Mesenchymal stem cell (in vitro differentiated cells and primary cell): Measurements from ENCODE around the gene RTL1.

ENCODE experiments used
- DNase-seq: peaks from one replicate; pipeline ENCODE4 v3.0.0-alpha.2; 2013
- H2AFZ ChIP-seq: one replicate; pipeline ENCODE4 v1.6.1; 2013; ENCODE audit warnings: low read depth, mild to moderate bottlenecking, control low read depth, inconsistent platforms, low read length, moderate library complexity
- H2AK5ac ChIP-seq: 2 replicates; pipeline ENCODE4 v1.6.1; 2013; ENCODE audit warnings: low read length, moderate library complexity, mild to moderate bottlenecking, inconsistent platforms; ENCODE audit not compliant: severe bottlenecking
- H2BK120ac ChIP-seq: one replicate; pipeline ENCODE4 v1.6.1; 2013; ENCODE audit warnings: low read depth, mild to moderate bottlenecking, inconsistent platforms, low read length, moderate library complexity
- H2BK12ac ChIP-seq, 2 experiments: one replicate each; pipeline ENCODE4 v1.6.1; 2013; ENCODE audit warnings: inconsistent platforms in 2 of 2, low read length in 2 of 2, mild to moderate bottlenecking in 2 of 2, moderate library complexity in 2 of 2, control low read depth in 1 of 2
- H2BK15ac ChIP-seq: one replicate; pipeline ENCODE4 v1.6.1; 2013; ENCODE audit warnings: mild to moderate bottlenecking, low read depth, inconsistent platforms; ENCODE audit not compliant: poor library complexity, severe bottlenecking
- H2BK5ac ChIP-seq: 2 replicates; pipeline ENCODE4 v1.6.1; 2013; ENCODE audit warnings: low read depth, mild to moderate bottlenecking, low read length, control low read depth, inconsistent platforms; ENCODE audit not compliant: poor library complexity, severe bottlenecking
- H3K14ac ChIP-seq, 2 experiments: one replicate each; pipeline ENCODE4 v1.6.1; 2013; ENCODE audit warnings: inconsistent platforms in 2 of 2, low read length in 2 of 2, control low read depth in 1 of 2, mild to moderate bottlenecking in 1 of 2, moderate library complexity in 1 of 2
- H3K18ac ChIP-seq, 2 experiments: one replicate each; pipeline ENCODE4 v1.6.1; 2013; ENCODE audit warnings: inconsistent platforms in 2 of 2, low read length in 2 of 2, control low read depth in 1 of 2, low read depth in 1 of 2, mild to moderate bottlenecking in 1 of 2
- H3K23ac ChIP-seq, 2 experiments: one replicate each; pipeline ENCODE4 v1.6.1; 2013; ENCODE audit warnings: inconsistent platforms in 2 of 2, low read length in 2 of 2, mild to moderate bottlenecking in 2 of 2, moderate library complexity in 2 of 2, control low read depth in 1 of 2
- H3K27ac ChIP-seq: 2 replicates; pipeline ENCODE4 v1.5.1; 2013; ENCODE audit warnings: mild to moderate bottlenecking, moderate library complexity, low read length, control low read depth, inconsistent platforms; ENCODE audit not compliant: poor library complexity, severe bottlenecking
- H3K27me3 ChIP-seq, 2 experiments: 2 replicates each; pipeline versions ENCODE4 v1.6.1 to v1.7.0; 2013; ENCODE audit warnings: low read length in 2 of 2, mild to moderate bottlenecking in 2 of 2, moderate library complexity in 2 of 2, control low read depth in 1 of 2, inconsistent platforms in 1 of 2; ENCODE audit not compliant: control insufficient read depth in 1 of 2, insufficient read depth in 1 of 2
- H3K36me3 ChIP-seq, 2 experiments: 2 replicates each; pipeline versions ENCODE4 v1.6.1 to v1.7.0; 2013; ENCODE audit warnings: low read length in 2 of 2, control low read depth in 1 of 2, inconsistent platforms in 1 of 2, low read depth in 1 of 2, mild to moderate bottlenecking in 1 of 2; ENCODE audit not compliant: insufficient read depth in 2 of 2, control insufficient read depth in 1 of 2
- H3K4ac ChIP-seq, 2 experiments: one replicate each; pipeline ENCODE4 v1.6.1; 2013; ENCODE audit warnings: inconsistent platforms in 2 of 2, low read length in 2 of 2, mild to moderate bottlenecking in 2 of 2, moderate library complexity in 2 of 2, control low read depth in 1 of 2, low read depth in 1 of 2
- H3K4me1 ChIP-seq: 2 replicates; pipeline ENCODE4 v1.6.1; 2013; ENCODE audit warnings: low read depth, low read length, control low read depth; ENCODE audit not compliant: control insufficient read depth, insufficient read depth
- H3K4me2 ChIP-seq: 2 replicates; pipeline ENCODE4 v1.6.1; 2013; ENCODE audit warnings: low read length, mild to moderate bottlenecking, inconsistent platforms; ENCODE audit not compliant: poor library complexity, severe bottlenecking
- H3K4me3 ChIP-seq, 2 experiments: 2 replicates each; pipeline versions ENCODE4 v1.5.1 to v1.7.0; 2013; ENCODE audit warnings: low read length in 2 of 2, mild to moderate bottlenecking in 2 of 2, control low read depth in 1 of 2, low read depth in 1 of 2; ENCODE audit not compliant: insufficient read depth in 1 of 2
- H3K79me1 ChIP-seq: replicated peaks from 2 replicates; pipeline ENCODE4 v1.6.1; 2013; ENCODE audit warnings: mild to moderate bottlenecking, control low read depth, low read length, inconsistent platforms; ENCODE audit not compliant: poor library complexity, severe bottlenecking
- H3K9ac ChIP-seq: 2 replicates; pipeline ENCODE4 v1.7.0; 2013; ENCODE audit warnings: mild to moderate bottlenecking, low read length, moderate library complexity
- H3K9me3 ChIP-seq: 2 replicates; pipeline ENCODE4 v1.7.0; 2013; ENCODE audit warnings: mild to moderate bottlenecking, low read length; ENCODE audit not compliant: control insufficient read depth
- H4K8ac ChIP-seq: one replicate; pipeline ENCODE4 v1.6.1; 2013; ENCODE audit warnings: inconsistent platforms, mild to moderate bottlenecking, low read length, moderate library complexity
- H4K91ac ChIP-seq: one replicate; pipeline ENCODE4 v1.6.1; 2013; ENCODE audit warnings: mild to moderate bottlenecking, low read length, inconsistent platforms
- WGBS: methylation state at CpG from one replicate; pipeline ENCODE4 v1.1.7; 2013; ENCODE audit warnings: mixed read lengths; 5-methylcytosine and 5-hydroxymethylcytosine counted together

The RTL1 gene

GRCh38 chr14:100881211-100882025 lies 22.1 kb downstream of the RTL1 start:
- H3K79me1 ChIP-seq: no peaks in the 10 kb centered on the region
- no peak overlapping the region for H3K4me3 ChIP-seq
- H3K18ac ChIP-seq: no peak overlapping the region
- H2BK120ac ChIP-seq: no peak overlapping the region
- H2BK15ac ChIP-seq: no peak overlapping the region
- no peak overlapping the region for H3K9ac ChIP-seq
- no peak overlapping the region for H2AK5ac ChIP-seq
- H4K91ac ChIP-seq: no peak overlapping the region
- H2AFZ ChIP-seq: no peak overlapping the region
- H3K9me3 ChIP-seq: no peaks in the 10 kb centered on the region
- H3K23ac ChIP-seq: no peak overlapping the region
- no peak overlapping the region for H3K27ac ChIP-seq
- H3K36me3 ChIP-seq: peaks cover 0 to 67% of the 10 kb centered on the region in 2 experiments
- no peaks in the 10 kb centered on the region for H3K4me1 ChIP-seq
- peaks cover 4 to 5% of the 10 kb centered on the region in 2 experiments for H3K27me3 ChIP-seq
- H3K14ac ChIP-seq: no peak overlapping the region
- H4K8ac ChIP-seq: no peak overlapping the region
- no peak for DNase-seq
- no peak overlapping the region for H2BK5ac ChIP-seq
- H2BK12ac ChIP-seq: no peak overlapping the region
- H3K4ac ChIP-seq: no peak overlapping the region
- no peak overlapping the region for H3K4me2 ChIP-seq
- 96% methylated on average over 38 of the region's 38 CpGs for WGBS

DNA sequence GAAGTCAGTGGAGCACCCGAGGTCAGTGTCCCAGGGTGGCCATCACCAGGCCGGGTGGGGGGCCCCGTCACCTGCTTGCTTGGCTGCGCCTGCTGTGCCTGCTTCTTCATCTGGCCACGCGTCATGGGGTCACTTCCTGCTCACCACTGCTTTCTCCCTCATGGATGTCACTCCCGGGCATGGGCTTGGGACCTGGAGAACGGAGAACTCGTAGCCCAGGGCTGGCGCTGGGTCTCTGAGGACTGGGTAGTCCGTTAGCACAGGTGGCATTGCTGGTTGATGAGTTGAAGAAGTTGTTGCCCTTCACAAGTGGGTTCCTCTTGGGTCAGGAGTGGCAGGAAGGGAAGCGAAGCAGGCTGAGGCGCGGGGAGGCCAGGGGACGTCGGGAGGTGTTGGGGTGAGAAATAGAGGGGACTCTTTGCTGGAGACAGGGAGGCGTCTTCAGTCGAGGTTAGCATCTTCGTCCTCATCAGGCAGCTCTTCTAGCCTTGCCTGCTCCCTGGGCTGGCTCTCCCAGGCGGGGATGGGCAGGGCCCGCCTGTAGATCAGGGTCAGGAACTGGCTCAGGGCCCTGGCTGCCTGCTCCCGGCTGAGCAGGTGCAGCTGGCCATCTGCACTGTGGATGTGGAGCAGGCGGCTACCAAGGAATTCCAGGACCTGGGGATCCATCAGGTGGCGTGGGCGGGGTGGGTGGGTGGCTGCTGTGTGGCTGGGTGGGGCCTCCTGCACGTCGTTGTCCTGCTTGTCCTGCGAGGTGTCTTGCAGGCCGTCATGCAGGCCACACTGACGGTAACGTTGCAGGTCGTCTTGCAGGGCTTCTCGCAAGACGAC lies 23.0 kb downstream of the RTL1 start:
- Histone ChIP-seq H3K27ac (no peak overlapping the region), H2BK12ac (no peak overlapping the region), H2BK120ac (no peak overlapping the region), H3K4me3 (no peak overlapping the region), H2BK5ac (no peak overlapping the region), H3K27me3 (peaks cover 0 to 5% of the 10 kb centered on the region in 2 experiments), H3K18ac (no peak overlapping the region), H3K4me2 (no peak overlapping the region), H3K23ac (no peak overlapping the region), H3K9ac (no peak overlapping the region), H4K8ac (no peak overlapping the region), H2AFZ (no peak overlapping the region), H3K79me1 (no peaks in the 10 kb centered on the region), H3K9me3 (no peaks in the 10 kb centered on the region), H3K4ac (no peak overlapping the region), H3K36me3 (peaks cover 0 to 58% of the 10 kb centered on the region in 2 experiments), H2BK15ac (no peak overlapping the region), H4K91ac (no peak overlapping the region), H3K4me1 (no peaks in the 10 kb centered on the region), H3K14ac (no peak overlapping the region), H2AK5ac (no peak overlapping the region)
- 92% methylated on average over 34 of the region's 34 CpGs for WGBS
- no peak for DNase-seq

DNA sequence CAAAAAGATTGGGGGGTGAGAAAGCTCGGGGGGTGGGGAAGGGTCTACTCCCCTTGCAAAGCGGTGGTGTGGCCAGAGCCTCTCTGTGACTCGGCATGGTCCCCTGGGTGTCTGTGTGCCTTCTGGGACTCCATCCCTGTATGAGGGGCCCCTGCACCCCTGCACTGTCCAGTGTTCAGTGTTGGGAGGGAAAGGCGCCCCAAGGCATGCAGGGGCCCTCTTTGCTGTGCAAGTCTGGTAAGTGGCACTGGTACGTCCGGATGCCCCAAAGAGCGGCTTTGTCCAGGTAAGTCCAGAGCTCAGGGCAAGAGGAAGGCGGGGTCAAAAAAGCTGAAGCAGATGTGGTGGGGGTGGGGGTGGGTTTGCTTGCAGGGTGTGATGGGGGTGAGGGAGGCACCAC lies 23.7 kb downstream of the RTL1 start:
- 91% methylated on average over 8 of the region's 8 CpGs for WGBS
- Histone ChIP-seq H2BK5ac (no peak overlapping the region), H3K27ac (no peak overlapping the region), H3K4me1 (no peaks in the 10 kb centered on the region), H3K79me1 (no peaks in the 10 kb centered on the region), H3K27me3 (no peaks in the 10 kb centered on the region), H2BK12ac (no peak overlapping the region), H2BK15ac (no peak overlapping the region), H2AFZ (no peak overlapping the region), H3K18ac (no peak overlapping the region), H3K14ac (no peak overlapping the region), H3K9ac (no peak overlapping the region), H3K9me3 (no peaks in the 10 kb centered on the region), H3K36me3 (peaks cover 0 to 51% of the 10 kb centered on the region in 2 experiments), H2BK120ac (no peak overlapping the region), H4K91ac (no peak overlapping the region), H4K8ac (no peak overlapping the region), H3K4me2 (no peak overlapping the region), H3K4ac (no peak overlapping the region), H2AK5ac (no peak overlapping the region), H3K23ac (no peak overlapping the region), H3K4me3 (no peak overlapping the region)
- no peak for DNase-seq

DNA sequence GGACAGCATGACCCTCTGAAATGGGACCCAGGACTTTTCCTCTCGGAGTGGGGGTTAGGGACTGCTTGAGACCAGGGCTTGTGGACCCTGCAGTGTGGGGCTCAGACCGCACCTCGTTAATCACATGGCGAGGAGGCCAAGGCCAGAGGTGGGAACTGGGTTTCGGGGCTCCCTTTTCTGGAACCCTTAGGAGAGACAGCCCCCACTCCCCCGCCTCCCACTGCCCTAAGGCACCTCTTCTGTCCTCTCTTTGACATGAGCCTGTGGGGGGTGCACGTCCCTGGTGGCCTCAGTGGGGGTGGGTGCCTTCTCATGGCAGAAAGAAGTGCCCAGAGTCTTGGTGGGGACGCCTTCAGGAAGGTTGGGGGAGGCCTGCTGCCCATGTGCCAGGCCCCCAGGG lies 24.3 kb downstream of the RTL1 start:
- H3K4ac ChIP-seq: no peak overlapping the region
- WGBS: 94% methylated on average over 6 of the region's 8 CpGs

More for the DNA sequence above, 24.3 kb downstream of the RTL1 start:
- Histone ChIP-seq H2BK15ac (no peak overlapping the region), H3K4me3 (no peak overlapping the region), H3K36me3 (peaks cover 0 to 45% of the 10 kb centered on the region in 2 experiments), H2AFZ (no peak overlapping the region), H3K27me3 (no peaks in the 10 kb centered on the region), H3K4me1 (no peaks in the 10 kb centered on the region), H3K14ac (no peak overlapping the region), H3K18ac (no peak overlapping the region), H3K79me1 (no peaks in the 10 kb centered on the region), H4K91ac (no peak overlapping the region), H2AK5ac (no peak overlapping the region), H4K8ac (no peak overlapping the region), H2BK5ac (no peak overlapping the region), H3K23ac (no peak overlapping the region), H3K9ac (no peak overlapping the region), H2BK12ac (no peak overlapping the region), H3K27ac (no peak overlapping the region), H3K4me2 (no peak overlapping the region), H2BK120ac (no peak overlapping the region), H3K9me3 (no peaks in the 10 kb centered on the region)
- DNase-seq: no peak
